ENCODE data around the gene GSTM4. TPM values are rescaled to one million over a fixed set of nuclear protein-coding genes. Genes with fewer than 3 reads are reported as not detected.

Gene GSTM4
- total and polyA plus RNA-seq, 2 donors (not counting 1 experiment from before 2014, with no cell fraction given), result 28.6 to 56.5 TPM

- no peak for ATAC-seq (ENCODE audit: low read depth)
Observed at GRCh38 chr1:109628540-109629321, 27.2 kb upstream of the GSTM4 start.

More at GRCh38 chr1:109628540-109629321, 27.2 kb upstream of the GSTM4 start:
- DNase-seq, result peak; percentile 14
- no peak for TF ChIP-seq CTCF (IDR thresholded peaks at IDR 0.05)
- TF ChIP-seq EZH2 (IDR thresholded peaks at IDR 0.05; ENCODE audit: borderline replicate concordance, insufficient read depth, low read depth, low read length, poor library complexity, severe bottlenecking), result no peak
- Histone ChIP-seq H3K27ac (ENCODE audit: low read length in 2 of 2) (no peak overlapping the region), H3K36me3 (replicated peaks in 1 of 2; ENCODE audit: control extremely low read depth in 1 of 2, control insufficient read depth in 1 of 2, extremely low read depth in 1 of 2, insufficient read depth in 2 of 2, low read length in 1 of 2) (peaks cover 0 to 50% of the 10 kb centered on the region in 2 experiments), H3K4me1 (ENCODE audit: control insufficient read depth in 2 of 2, insufficient read depth in 2 of 2, low read length in 2 of 2) (peaks cover 12 to 14% of the 10 kb centered on the region in 2 donors), H3K4me2 (replicated peaks; ENCODE audit: low read depth, low read length, poor library complexity, severe bottlenecking) (no peak overlapping the region), H3K4me3 (ENCODE audit: control extremely low read depth in 1 of 5, extremely low read depth in 1 of 5, insufficient read depth in 1 of 5, low read depth in 2 of 5, low read length in 4 of 5) (no peak overlapping the region), H3K9me3 (ENCODE audit: control extremely low read depth in 1 of 3, control insufficient read depth in 2 of 3, insufficient read depth in 1 of 3, low read length in 2 of 3) (no peaks in the 10 kb centered on the region), H3K27me3 (replicated peaks in 1 of 4; ENCODE audit: control extremely low read depth in 1 of 4, control insufficient read depth in 3 of 4, insufficient read depth in 4 of 4, low read length in 3 of 4) (no peaks in the 10 kb centered on the region), H4K20me1 (ENCODE audit: control insufficient read depth, insufficient read depth, low read length, poor library complexity, severe bottlenecking) (peaks cover 2% of the 10 kb centered on the region), H3K79me2 (ENCODE audit: control insufficient read depth, insufficient read depth, low read length) (peaks cover 2% of the 10 kb centered on the region), H2AFZ (ENCODE audit: insufficient read depth, low read depth, low read length, poor library complexity, severe bottlenecking) (no peak overlapping the region), H3K9ac (ENCODE audit: low read length) (no peak overlapping the region)
- Mint-ChIP-seq H3K27ac (no peak overlapping the region), H3K9me3 (ENCODE audit: insufficient read depth) (no peaks in the 10 kb centered on the region), H3K27me3 (no peaks in the 10 kb centered on the region), H3K4me1 (peaks cover 19% of the 10 kb centered on the region), H3K4me3 (no peak overlapping the region)
- intact Hi-C loops (cut with micrococcal nuclease), result no loop called here
- ChIA-PET CTCF (interaction anchor here (1.2 to 16.5 kb wide), 7 partner anchors 9 to 148 kb away, joined by 3 to 276 read pairs (median 16); partner anchors contain the start of genes AMPD2, GNAI3, GNAT2 and GPR61), POLR2A (interaction anchor here (1.0 kb wide), 1 partner anchor 80 kb away, joined by 4 read pairs; the partner anchor contains the start of gene GNAI3)
- WGBS (ENCODE audit: insufficient coverage), result 95% methylated on average over 23 of the region's 23 CpGs

Measured in B cell (primary cell).